Putamen (tissue), 1 donor: ENCODE results near the gene SSTR3.
A peak's percentile ranks its signal among the peaks of the same experiment; 100 is the strongest.

Source experiments
- DNase-seq: peaks from one replicate; pipeline ENCODE4 v3.0.0-alpha.2; 2016; ENCODE audit warnings: low spot score

The SSTR3 gene

DNA sequence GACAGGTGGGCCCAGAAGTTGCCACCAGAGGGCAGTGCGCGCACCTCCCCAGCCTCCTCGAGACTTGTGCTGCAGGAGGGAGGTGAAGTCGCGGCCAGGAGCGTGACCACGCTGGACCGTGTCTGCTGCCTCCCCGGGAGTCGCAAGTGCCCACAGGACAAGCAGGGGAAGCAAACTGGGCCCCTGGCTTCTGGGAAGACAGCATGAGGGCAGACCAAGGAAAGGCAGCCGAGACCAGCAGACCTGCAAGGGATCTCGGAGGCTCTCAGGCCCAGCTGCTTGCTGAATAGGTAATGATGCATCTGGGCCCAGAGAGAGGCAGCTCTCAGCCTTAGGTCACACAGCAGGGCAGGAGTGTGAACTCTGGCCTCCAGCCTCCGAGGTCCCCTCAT, 45.6 kb downstream of the SSTR3 start:
- peak; percentile 63 for DNase-seq

- no peak for DNase-seq
Observed at GRCh38 chr22:37165940-37166674, 46.2 kb downstream of the SSTR3 start.

DNA sequence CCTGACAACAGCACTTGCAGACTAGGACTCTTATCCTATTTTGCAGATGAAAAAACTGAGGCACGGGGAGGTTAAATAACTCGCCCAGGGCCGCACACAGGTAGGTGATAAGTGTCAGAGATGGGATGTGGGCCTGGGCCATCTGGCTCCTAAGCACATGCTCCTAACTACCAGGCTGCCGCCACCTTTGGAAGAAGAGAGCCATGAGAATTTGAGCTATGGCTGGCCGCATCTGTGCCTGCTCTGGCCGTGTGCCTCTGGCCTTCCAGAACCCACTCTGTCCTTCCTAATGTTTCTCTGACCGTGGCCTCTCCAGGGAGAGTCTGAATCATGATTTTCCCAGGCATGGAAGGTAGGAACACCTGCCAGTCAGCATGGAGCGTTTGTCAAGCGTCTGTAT, 47.2 kb downstream of the SSTR3 start:
- no peak for DNase-seq

- DNase-seq = no peak
Observed at GRCh38 chr22:37164505-37164887, 47.8 kb downstream of the SSTR3 start.

DNA sequence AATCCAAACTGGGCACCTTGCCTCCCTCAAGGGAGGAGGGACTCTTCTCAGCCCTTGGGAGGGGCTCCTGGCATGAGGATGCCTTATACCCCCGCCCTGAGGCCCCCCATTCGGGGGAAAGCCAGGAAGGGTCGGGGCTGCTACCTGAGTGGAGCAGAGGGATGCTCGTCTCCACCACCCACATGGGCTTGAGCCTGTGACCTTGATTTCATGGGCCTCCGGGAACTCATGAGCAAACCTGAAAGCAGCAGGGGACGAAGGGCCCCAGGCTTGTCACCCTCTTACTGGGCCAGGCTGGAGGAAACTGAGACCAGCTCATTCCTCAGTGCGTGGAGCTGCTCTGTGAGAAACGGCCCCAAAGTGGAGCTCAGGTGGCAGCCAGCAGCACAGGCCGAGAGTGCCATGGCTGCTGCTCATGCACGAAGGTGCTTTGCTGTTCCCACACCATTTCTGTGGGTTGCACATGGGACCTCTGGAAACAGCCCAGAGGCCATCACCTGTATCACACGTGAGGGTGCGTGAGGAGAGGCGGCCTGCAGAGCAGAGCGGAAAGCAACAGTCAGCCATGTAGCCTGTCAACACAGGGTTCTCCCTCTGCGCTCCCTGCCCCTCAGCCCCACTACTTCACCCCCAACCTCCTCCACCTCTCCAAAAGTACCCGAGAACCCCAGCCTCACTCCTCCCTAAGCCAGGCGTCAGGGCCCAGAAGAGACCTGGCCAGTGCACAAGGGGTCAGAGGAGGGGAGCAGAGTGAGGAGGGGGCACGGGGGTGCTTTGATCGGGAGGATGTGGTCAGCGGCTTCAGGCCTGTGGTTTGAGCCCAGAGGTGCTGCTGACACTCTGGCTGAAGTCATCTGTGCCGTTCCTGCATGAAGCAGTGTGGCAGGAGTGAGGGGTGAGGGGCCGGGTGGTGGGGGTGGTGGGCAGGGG, 48.4 kb downstream of the SSTR3 start:
- no peak for DNase-seq

DNA sequence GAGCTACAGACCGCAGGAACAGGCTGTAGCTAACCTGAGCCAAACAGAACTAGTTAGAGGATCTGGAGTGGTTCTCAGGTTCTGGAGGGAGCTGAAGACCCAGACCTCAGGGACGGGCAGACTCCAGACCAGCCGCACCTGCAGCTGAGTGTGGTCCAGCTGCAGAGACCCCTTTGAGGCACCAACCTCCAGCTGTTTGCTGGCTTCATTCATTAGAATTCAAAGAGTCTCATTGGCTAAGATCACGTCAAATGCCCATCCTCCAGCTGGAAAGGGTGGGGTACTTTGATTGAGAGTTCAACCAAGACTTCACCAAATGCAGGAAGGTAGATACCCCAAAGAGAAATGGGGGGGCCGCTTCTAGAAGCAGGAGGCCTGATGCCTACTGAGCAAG, 49.2 kb downstream of the SSTR3 start:
- DNase-seq = no peak

DNA sequence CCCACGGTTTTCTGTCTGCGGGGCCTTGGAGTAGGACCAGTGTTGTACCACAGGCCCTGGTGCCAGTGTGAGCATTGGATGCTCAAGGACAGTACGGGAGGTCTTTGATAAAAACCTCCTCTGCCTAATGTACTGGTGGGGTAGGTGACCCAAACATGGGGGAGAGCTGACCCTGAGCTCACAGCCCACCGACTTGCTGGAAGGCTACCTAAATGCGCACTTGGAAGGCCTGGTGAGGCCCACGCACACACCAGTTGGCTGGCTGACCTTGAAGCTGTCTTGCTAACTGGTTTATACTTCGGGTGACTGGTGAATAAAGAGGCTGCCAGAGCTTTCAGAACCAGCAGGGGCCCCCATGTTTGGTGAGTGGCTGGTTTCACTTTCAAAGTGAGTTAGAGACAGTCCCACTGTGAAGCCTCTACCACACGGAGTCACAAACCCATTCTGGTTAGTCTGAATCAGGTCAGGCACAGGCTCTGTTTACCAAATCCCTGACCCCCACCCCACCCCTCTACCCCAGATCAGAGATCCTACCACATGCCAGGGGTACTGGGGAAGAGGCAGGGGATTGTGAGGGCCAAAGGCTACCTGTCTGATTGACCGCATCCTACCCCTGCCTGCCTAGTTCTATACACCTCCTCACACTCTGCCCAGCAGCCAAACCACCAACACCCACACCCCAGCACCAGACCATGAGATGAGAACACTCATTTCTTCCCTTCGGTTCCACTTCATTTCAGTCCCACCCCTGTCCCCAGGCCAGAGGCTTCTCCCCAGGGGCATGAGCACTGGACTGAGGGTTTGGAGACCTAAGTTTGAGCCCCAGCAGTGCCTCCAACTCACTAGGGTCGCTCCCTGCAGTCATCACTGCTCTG, 49.8 kb downstream of the SSTR3 start:
- DNase-seq = no peak

- no peak for DNase-seq
Observed at GRCh38 chr22:37161443-37161842, 50.8 kb downstream of the SSTR3 start.

- DNase-seq = no peak
Observed at GRCh38 chr22:37160027-37160426, 52.2 kb downstream of the SSTR3 start.

DNA sequence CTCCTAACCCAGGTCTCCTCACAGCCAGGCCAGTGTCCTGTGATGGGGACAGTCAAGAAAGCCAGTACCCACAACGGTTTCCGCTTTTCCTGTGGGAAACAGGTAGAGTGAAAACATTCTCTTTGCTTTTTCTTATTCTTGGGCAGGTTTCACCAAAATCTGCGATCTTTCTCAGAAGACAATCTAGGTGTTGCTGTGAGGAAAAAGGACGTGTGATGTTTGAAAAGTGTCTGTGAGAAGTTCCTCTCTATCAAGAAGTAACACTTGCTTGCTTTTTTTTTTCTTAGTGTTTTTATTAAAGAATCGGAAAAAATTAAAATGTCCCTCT, 53.4 kb downstream of the SSTR3 start:
- no peak for DNase-seq

GRCh38 chr22:37157516-37158285, 54.6 kb downstream of the SSTR3 start:
- no peak for DNase-seq

- DNase-seq = no peak
Observed at GRCh38 chr22:37156686-37157435, 55.4 kb downstream of the SSTR3 start.

DNA sequence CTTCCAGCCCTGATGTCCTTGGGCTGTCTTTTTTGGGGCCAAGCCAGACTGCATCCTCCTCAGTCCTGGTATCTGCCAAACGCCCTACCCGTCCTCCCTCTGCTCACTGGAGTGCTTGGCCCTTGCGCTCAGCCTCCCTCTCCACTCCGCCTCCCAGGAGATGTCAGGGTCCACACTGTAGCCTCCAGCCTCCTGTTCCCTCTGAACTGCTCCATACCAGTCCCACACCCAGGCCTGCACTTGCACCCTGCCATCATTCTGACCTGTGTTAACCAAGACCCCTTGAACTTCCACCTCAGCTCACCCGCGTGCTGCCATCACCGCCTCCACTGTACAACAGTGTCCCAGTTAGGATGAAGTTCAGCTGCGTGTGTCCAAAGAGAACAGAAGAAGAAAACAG, 56.3 kb downstream of the SSTR3 start:
- no peak for DNase-seq

- no peak for DNase-seq
Observed at GRCh38 chr22:37154925-37155712, 57.2 kb downstream of the SSTR3 start.
